NCI-H2227 treated with DMSO at 0.1 percent for 48 hours (cell line): ENCODE results near the gene PPP1R2.
"Not testable (repeated sequence)": the region's sequence is repeated elsewhere in the genome, so short reads cannot be mapped to it uniquely, and the experiment has no call there.

Experiments
- DNase-seq: peaks from one replicate; lab custom pipeline; 2025; lab: John Stamatoyannopoulos, UW

PPP1R2 gene

GRCh38 chr3:195537995-195538394 is 5.1 kb downstream of the PPP1R2 start:
- DNase-seq: no peak

DNA sequence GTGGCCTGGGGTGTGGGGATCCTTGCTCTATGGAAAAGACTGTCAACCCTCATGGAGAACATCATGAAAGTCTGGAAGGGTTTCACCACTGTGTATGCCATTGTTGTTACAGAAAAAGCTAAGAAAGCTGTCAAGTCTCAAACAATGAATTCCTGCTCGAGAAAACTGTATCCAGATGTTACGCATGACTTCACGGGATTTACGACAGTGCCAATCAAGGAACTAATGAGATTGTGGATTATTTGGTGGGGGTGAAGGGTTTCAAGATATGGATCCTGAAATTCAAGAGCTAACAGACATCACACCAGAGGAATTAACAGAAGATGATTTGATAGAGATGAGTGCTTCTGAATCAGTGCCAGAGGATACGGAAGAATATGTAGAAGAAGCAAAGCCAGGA is 7.8 kb downstream of the PPP1R2 start:
- DNase-seq: no peak

DNA sequence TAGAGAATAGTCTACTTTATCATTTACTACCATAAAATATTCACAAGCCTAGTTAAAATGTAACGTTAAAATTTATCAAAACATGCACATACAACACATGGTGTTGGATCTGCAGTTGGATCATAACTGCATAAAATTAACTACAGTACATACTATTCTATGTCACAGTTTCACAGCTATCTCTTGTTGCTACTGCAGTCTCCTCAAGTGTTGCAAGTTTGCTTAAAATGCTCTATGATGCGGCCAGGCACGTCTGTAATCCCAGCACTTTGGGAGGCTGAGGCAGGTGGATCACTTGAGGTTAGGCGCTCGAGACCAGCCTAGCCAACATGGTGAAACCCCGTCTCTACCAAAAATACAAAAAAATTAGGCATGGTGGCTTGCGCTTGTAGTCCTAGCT is 10.3 kb downstream of the PPP1R2 start:
- no peak for DNase-seq

GRCh38 chr3:195532345-195532744 is 10.8 kb downstream of the PPP1R2 start:
- DNase-seq: no peak

GRCh38 chr3:195531683-195532082 is 11.4 kb downstream of the PPP1R2 start:
- DNase-seq: no peak

GRCh38 chr3:195526492-195526891 is 16.6 kb downstream of the PPP1R2 start:
- no peak for DNase-seq

DNA sequence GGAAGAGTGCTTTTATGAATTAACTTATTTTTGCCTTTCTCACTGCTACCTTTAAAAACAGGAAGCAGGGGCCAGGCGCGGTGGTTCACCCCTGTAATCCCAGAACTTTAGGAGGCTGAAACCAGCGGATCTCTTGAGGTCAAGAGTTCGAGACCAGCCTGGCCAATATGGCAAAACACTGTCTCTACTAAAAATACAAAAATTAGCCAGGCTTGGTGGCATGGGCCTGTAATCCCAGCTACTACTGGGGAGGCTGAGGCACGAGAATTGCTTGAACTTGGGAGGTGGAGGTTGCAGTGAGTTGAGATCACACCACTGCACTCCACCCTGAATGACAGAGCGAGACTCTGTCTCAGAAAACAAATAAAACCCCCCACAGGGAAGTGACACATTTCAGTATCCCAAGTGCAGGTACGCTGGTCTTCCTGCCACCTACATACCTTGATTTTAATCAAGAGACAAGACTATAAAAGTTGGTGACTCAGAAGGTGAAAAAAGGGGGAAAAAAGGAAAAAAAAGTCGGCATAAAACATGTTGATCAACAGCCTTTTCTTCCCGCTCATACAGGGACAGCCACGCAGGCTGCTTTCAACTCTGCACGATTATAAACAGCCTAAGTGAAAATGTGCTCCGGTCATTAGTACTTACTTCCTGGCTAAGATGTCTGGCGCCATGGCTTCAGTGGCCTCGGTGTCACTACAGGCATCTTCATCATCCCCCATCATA is 18.8 kb downstream of the PPP1R2 start:
- DNase-seq: no peak

- DNase-seq: peak; percentile 26
These were observed 20.7 kb downstream of the PPP1R2 start for GRCh38 chr3:195522254-195523023.

- DNase-seq: no peak
These were observed 26.1 kb downstream of the PPP1R2 start for GRCh38 chr3:195517030-195517429.

DNA sequence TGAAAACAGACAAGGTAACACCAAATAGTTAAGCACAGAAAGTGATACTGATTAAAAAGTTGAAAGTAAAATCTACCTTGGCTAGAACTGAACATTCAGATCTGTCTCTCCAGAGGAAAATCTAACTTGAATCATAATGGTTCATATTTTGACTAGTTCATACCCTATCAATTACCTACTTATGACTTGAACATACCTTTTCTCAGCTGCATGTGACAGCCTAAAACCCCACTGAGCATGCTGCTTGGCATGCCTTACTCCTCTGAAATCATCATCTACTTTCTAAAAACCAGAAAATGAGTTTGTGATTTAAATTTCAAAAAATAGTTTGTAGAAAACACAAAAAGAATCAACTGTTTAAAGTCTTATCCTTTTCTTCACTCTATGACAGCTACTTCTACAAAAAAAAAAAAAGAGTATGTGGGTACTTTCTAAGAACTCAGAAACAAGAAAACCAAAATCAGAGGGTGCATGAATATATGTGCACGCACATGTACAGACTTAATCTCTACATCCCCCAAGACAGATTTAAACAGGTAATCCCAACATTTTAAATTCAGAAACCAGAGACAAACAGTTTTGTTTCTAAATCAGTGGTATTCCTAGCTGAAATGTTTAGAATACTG is 28.4 kb downstream of the PPP1R2 start:
- not testable (repeated sequence) for DNase-seq

GRCh38 chr3:195512798-195513345 is 30.3 kb downstream of the PPP1R2 start:
- no peak for DNase-seq

DNA sequence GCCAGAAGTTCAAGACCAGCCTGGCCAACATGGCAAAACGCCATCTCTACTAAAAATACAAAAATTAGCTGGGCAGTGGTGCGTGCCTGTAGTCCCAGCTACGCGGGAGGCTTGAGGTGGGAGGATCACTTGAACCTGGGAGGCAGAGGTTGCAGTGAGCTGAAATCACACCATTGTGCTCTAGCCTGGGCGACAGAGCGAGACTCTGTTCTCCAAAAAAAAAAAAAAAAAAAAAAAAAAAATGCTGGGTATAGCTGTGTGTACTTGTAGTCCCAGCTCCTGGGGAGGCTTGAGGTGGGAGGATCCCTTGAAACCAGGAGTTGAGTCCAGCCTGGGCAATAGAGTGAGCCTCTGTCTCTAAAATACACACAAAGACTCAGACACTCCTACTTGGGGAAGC is 32.0 kb downstream of the PPP1R2 start:
- no peak for DNase-seq

DNA sequence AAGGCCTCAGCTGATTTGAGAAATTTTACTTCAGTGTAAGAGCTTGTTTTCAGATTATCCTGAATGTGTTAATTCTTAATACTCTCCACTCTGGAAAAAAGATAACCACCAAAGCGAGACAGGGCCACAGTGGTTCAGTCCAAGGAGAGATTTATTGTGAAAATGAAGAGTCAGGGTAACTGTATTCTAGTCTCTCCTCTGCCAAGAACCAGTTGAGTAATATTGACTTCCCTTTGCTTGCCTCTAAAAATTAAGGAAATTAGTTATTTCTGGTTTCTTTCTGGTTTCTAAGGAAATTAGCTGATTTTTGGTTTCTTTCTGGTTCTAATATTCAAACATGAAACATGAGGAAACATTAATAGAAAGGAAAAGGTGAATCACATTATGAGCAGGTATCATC is 34.9 kb downstream of the PPP1R2 start:
- no peak for DNase-seq

- no peak for DNase-seq
These were observed 67.5 kb downstream of the PPP1R2 start for GRCh38 chr3:195475614-195476013.

DNA sequence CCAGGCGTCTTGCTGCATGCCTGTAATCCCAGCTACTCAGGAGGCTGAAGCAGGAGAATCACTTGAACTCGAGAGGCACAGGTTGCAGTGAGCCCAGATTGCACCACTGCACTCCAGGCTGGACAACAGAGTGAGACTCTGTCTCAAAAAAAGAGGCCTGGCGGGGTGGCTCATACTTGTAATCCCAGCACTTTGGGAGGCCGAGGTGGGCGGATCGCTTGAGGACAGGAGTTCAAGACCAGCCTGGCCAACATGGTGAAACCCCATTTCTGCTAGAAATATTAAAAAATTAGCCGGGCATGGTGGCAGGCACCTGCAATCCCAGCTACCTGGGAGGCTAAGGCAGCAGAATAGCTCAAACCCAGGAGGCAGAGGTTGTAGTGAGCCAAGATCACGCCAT is 68.0 kb downstream of the PPP1R2 start:
- not testable (repeated sequence) for DNase-seq

DNA sequence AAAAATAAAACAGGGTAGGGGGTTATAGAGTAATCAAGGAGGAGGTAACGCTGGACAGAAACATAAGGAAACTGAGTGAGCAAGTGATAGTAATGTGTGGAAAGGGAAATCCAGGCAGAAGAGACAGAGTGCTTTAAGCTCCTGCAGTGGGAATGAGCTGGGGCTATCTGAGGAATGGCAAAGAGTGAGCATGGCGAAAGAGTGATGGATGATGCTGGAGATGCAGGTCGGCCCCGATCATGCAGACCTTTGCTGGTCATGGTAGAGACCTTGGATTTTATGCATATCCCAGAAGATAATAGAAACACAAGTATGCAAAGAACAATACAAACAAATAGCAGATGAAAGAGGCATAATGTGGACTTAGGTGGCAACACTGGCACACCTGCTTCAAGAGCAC is 74.3 kb downstream of the PPP1R2 start:
- DNase-seq: no peak

DNA sequence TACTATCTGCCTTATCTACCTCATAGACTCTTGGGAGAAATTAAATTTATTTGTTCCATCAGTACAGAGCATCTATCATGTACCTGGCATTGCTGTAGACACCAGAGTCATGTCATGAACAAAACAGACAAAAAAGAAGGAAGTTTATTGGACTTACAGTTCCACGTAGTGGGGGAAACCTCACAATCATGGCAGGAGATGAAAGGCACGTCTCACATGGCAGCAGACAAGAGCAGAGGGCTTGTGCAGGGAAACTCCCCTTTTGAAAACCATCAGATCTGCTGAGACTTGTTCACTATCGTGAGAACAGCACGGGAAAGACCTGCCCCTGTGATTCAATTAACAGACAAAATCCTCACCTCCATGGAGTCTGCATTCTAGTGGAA is 74.7 kb downstream of the PPP1R2 start:
- DNase-seq: no peak

DNA sequence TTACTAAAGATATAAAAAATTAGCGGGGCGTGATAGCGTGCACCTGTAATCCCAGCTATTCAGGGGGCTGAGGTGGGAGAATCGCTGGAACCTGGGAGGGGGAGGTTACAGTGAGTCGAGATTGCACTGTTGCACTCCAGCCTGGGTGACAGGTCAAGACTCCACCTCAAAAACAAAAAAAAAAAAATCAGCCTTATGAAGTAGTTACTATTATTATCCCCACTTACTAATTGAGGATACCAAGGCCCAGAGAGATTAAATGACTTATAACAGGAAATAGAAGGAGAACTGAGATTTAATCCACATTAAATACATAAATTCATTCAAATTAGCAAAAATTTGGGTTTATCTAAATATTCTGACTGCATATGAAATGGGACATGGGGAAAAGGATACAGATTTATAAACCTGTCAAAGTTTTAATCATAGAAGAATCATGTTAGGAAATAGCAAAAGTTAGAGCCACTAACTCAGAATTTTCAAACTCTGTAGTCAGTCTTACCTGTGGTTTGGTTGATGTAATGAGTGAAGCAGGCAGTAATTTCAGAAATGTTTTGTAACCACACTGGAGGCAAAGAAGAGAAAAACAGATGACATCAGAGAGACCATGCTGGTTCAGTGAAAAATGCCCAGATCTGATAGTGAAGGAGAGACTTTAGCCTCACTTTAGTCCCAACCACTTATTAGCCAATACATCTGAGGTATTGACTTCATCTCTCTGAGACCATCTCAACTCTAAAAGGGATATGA is 75.3 kb downstream of the PPP1R2 start:
- no peak for DNase-seq

- no peak for DNase-seq
These were observed 76.9 kb downstream of the PPP1R2 start for GRCh38 chr3:195466251-195466650.
